GM23338 (cell line): ENCODE data around the gene PTPRA. TPM values are rescaled to one million over a fixed set of nuclear protein-coding genes. Genes with fewer than 3 reads are reported as not detected.

Experiments used
- ATAC-seq: fragments of 200-7000 bp; cut with Tn5 transposase; 3 replicates; pipeline ENCODE4 v1.9.1; 2020
- DNase-seq: peaks from one replicate; pipeline ENCODE4 v3.0.0-alpha.2; 2015; ENCODE audit warnings: low spot score
- H2AFZ ChIP-seq: fragments of 200-600 bp; sonication (generic); 2 replicates; pipeline ENCODE4 v1.8.0; 2016; ENCODE audit warnings: antibody characterized with exemption, mild to moderate bottlenecking, moderate library complexity
- H3F3A ChIP-seq: fragments of 200-600 bp; sonication (generic); replicated peaks from 2 replicates; pipeline ENCODE4 v1.8.0; 2017; ENCODE audit warnings: antibody characterized with exemption, mixed run types, low read depth
- H3K27ac ChIP-seq: fragments of 200-600 bp; sonication (generic); 2 replicates; pipeline ENCODE4 v1.6.1; 2016; ENCODE audit warnings: low read depth
- H3K27me3 ChIP-seq: fragments of 200-600 bp; sonication (generic); 2 replicates; pipeline ENCODE4 v1.8.0; 2016; ENCODE audit warnings: mild to moderate bottlenecking, mixed run types, moderate library complexity; ENCODE audit not compliant: insufficient read depth
- H3K36me3 ChIP-seq: fragments of 200-600 bp; sonication (generic); 2 replicates; pipeline ENCODE4 v1.8.0; 2016; ENCODE audit warnings: mild to moderate bottlenecking; ENCODE audit not compliant: insufficient read depth
- H3K4me1 ChIP-seq: fragments of 200-600 bp; sonication (generic); 2 replicates; pipeline ENCODE4 v1.8.0; 2016; ENCODE audit warnings: mild to moderate bottlenecking, moderate library complexity; ENCODE audit not compliant: insufficient read depth
- H3K4me2 ChIP-seq: fragments of 200-600 bp; sonication (generic); 2 replicates; pipeline ENCODE4 v1.7.1; 2017; ENCODE audit warnings: mixed run types
- H3K4me3 ChIP-seq: fragments of 200-600 bp; sonication (generic); 2 replicates; pipeline ENCODE4 v1.6.1; 2016; ENCODE audit warnings: mixed run types
- H3K79me2 ChIP-seq: fragments of 200-600 bp; sonication (generic); replicated peaks from 2 replicates; pipeline ENCODE4 v1.8.0; 2017; ENCODE audit warnings: mild to moderate bottlenecking; ENCODE audit not compliant: insufficient read depth
- H3K9me2 ChIP-seq: fragments of 200-600 bp; sonication (generic); 2 replicates; pipeline ENCODE4 v1.8.0; 2017; ENCODE audit not compliant: insufficient read depth
- H4K20me1 ChIP-seq: fragments of 200-600 bp; sonication (generic); replicated peaks from 2 replicates; pipeline ENCODE4 v1.8.0; 2017; ENCODE audit warnings: mild to moderate bottlenecking; ENCODE audit not compliant: insufficient read depth
- H3K27ac Mint-ChIP-seq: 2 replicates; pipeline ENCODE4 v1.8.0; 2020; ENCODE audit warnings: inconsistent platforms, mild to moderate bottlenecking, moderate library complexity, mixed read lengths
- H3K27me3 Mint-ChIP-seq: 3 replicates; pipeline ENCODE4 v1.8.0; 2022; ENCODE audit warnings: low read depth, mild to moderate bottlenecking, moderate library complexity, mixed read lengths, inconsistent platforms; ENCODE audit not compliant: insufficient read depth, poor library complexity
- H3K36me3 Mint-ChIP-seq: 3 replicates; pipeline ENCODE4 v1.8.0; 2021; ENCODE audit warnings: low read depth, mild to moderate bottlenecking, inconsistent platforms, moderate library complexity, mixed read lengths
- H3K4me1 Mint-ChIP-seq: 3 replicates; pipeline ENCODE4 v1.8.0; 2020; ENCODE audit warnings: mild to moderate bottlenecking, inconsistent platforms, mixed read lengths
- H3K4me3 Mint-ChIP-seq: 3 replicates; pipeline ENCODE4 v1.8.0; 2021; ENCODE audit warnings: moderate library complexity, mild to moderate bottlenecking, inconsistent platforms, mixed read lengths
- H3K9me3 Mint-ChIP-seq: 3 replicates; pipeline ENCODE4 v1.8.0; 2020; ENCODE audit warnings: moderate library complexity, mild to moderate bottlenecking, inconsistent platforms, mixed read lengths
- CREB1 ChIP-seq: fragments of 250-450 bp; sonication (Bioruptor Pico); IDR thresholded peaks from 2 replicates; pipeline ENCODE4 v1.5.0; 2020; ENCODE audit warnings: low read depth, mild to moderate bottlenecking, moderate library complexity
- CTCF ChIP-seq, 2 experiments: fragments of 200-600 bp in 1 of 2; sonication (generic) in 1 of 2; conservative IDR thresholded peaks; 2 replicates each; pipeline versions ENCODE4 v1.5.1 to v1.6.1; 2016 to 2017; ENCODE audit warnings: antibody characterized with exemption in 2 of 2, low read depth in 2 of 2, mild to moderate bottlenecking in 2 of 2, moderate library complexity in 1 of 2
- ETS1 ChIP-seq: IDR thresholded peaks from 2 replicates; pipeline ENCODE4 v1.6.1; 2016; ENCODE audit warnings: antibody characterized with exemption
- EZH2 ChIP-seq: fragments of 200-600 bp; sonication (generic); IDR thresholded peaks from one replicate; pipeline ENCODE4 v1.8.0; 2017; ENCODE audit warnings: antibody characterized with exemption, mild to moderate bottlenecking, low read depth; ENCODE audit not compliant: unreplicated experiment
- EZH2phosphoT487 ChIP-seq: fragments of 200-600 bp; sonication (generic); IDR thresholded peaks from one replicate; pipeline ENCODE4 v1.8.1; 2018; ENCODE audit warnings: antibody characterized with exemption; ENCODE audit not compliant: unreplicated experiment
- NANOG ChIP-seq: IDR thresholded peaks from 2 replicates; pipeline ENCODE4 v1.6.1; 2016; ENCODE audit warnings: antibody characterized with exemption, borderline replicate concordance
- POLR2AphosphoS5 ChIP-seq: IDR thresholded peaks from 2 replicates; pipeline ENCODE4 v1.6.1; 2016; ENCODE audit warnings: antibody characterized with exemption, low read depth
- STAT1 ChIP-seq: IDR thresholded peaks from one replicate; pipeline ENCODE4 v1.6.1; 2016; ENCODE audit warnings: antibody characterized with exemption; ENCODE audit not compliant: unreplicated experiment
- ZNF114 ChIP-seq: fragments of 250-450 bp; sonication (Bioruptor Pico); IDR thresholded peaks from 2 replicates; pipeline ENCODE4 v1.5.0; 2020; ENCODE audit warnings: mild to moderate bottlenecking, moderate library complexity
- ZNF331 ChIP-seq: fragments of 250-450 bp; sonication (Bioruptor Pico); IDR thresholded peaks from 2 replicates; pipeline ENCODE4 v1.5.0; 2020; ENCODE audit warnings: low read depth, mild to moderate bottlenecking, moderate library complexity
- ZNF462 ChIP-seq: fragments of 250-450 bp; sonication (Bioruptor Pico); IDR thresholded peaks from 2 replicates; pipeline ENCODE4 v1.5.0; 2020; ENCODE audit warnings: mild to moderate bottlenecking, moderate library complexity
- polyA plus RNA-seq: library from polyadenylated mRNA; unstranded; fragments of >200 nt; fragmentation: Nextera tagmentation; extraction: Ambion mirVana; gene quantifications from 2 replicates; pipeline ENCODE4 v1.2.1, GENCODE V29; 2016
- total RNA-seq: library from RNA; depleted of rRNA; stranded (reverse); fragments of >200 nt; shearing (Covaris generic); gene quantifications from 2 replicates; pipeline ENCODE4 v1.2.3, GENCODE V29; 2014

The PTPRA gene
- total and polyA plus RNA-seq, 2 experiments from 2014 or later: 37.8 to 39.3 TPM

- Mint-ChIP-seq H3K36me3 (peaks cover under 1% of the 10 kb centered on the region; the same call in 1 of the 3 replicates), H3K27ac (no peak overlapping the region), H3K4me1 (peaks cover 8% of the 10 kb centered on the region; the same call in 2 of the 3 replicates), H3K9me3 (no peaks in the 10 kb centered on the region), H3K4me3 (no peak overlapping the region), H3K27me3 (peaks cover 15% of the 10 kb centered on the region)
- H3K36me3 ChIP-seq: no peaks in the 10 kb centered on the region
- H3F3A ChIP-seq: no peaks in the 10 kb centered on the region
- no peaks in the 10 kb centered on the region; the same call in 1 of the 2 replicates for H3K4me1 ChIP-seq
- H4K20me1 ChIP-seq: no peaks in the 10 kb centered on the region
- H3K4me3 ChIP-seq: no peak overlapping the region
- no peaks in the 10 kb centered on the region for H3K9me2 ChIP-seq
- no peaks in the 10 kb centered on the region for H3K79me2 ChIP-seq
- no peak for ATAC-seq
- no peak for TF ChIP-seq CREB1
- TF ChIP-seq STAT1: no peak
- TF ChIP-seq ZNF331 (CRISPR knock-in tag): no peak
- no peak for TF ChIP-seq POLR2AphosphoS5
- TF ChIP-seq ZNF462: no peak
- no peak for TF ChIP-seq ETS1
- TF ChIP-seq EZH2: no peak
- TF ChIP-seq NANOG: no peak
- no peak for TF ChIP-seq EZH2phosphoT487
- no peak for TF ChIP-seq ZNF114 (CRISPR knock-in tag)
- TF ChIP-seq CTCF (conservative IDR thresholded peaks at IDR 0.05; ENCODE audit: low read depth in 2 of 2): no peak
- no peak overlapping the region for H3K4me2 ChIP-seq
- H3K27me3 ChIP-seq: peaks cover 15% of the 10 kb centered on the region
- DNase-seq: no peak
- H2AFZ ChIP-seq: no peak overlapping the region
- H3K27ac ChIP-seq: no peak overlapping the region
These were observed 7.0 kb upstream of the PTPRA start for GRCh38 chr20:2866236-2866635.
